Nephron progenitor cell (in vitro differentiated cells): ENCODE results near the gene SUFU.

Experiments used
- DNase-seq: peaks from one replicate; pipeline ENCODE4 v3.0.0; 2021
- H3K27ac Mint-ChIP-seq: 2 replicates; pipeline ENCODE4 v1.8.0; 2021; ENCODE audit warnings: mild to moderate bottlenecking, moderate library complexity, mixed read lengths
- H3K27me3 Mint-ChIP-seq: 2 replicates; pipeline ENCODE4 v1.8.0; 2021; ENCODE audit warnings: mild to moderate bottlenecking, low read depth, mixed read lengths; ENCODE audit not compliant: poor library complexity
- H3K36me3 Mint-ChIP-seq: 2 replicates; pipeline ENCODE4 v1.8.0; 2021; ENCODE audit warnings: low read depth, mixed read lengths
- H3K4me1 Mint-ChIP-seq: 2 replicates; pipeline ENCODE4 v1.8.0; 2021; ENCODE audit warnings: mixed read lengths
- H3K4me3 Mint-ChIP-seq: 2 replicates; pipeline ENCODE4 v1.8.0; 2021; ENCODE audit warnings: mild to moderate bottlenecking, moderate library complexity, mixed read lengths
- H3K9me3 Mint-ChIP-seq: 2 replicates; pipeline ENCODE4 v1.8.0; 2021; ENCODE audit warnings: mild to moderate bottlenecking, moderate library complexity, mixed read lengths
- CTCF ChIP-seq: fragments of 200-600 bp; sonication (generic); IDR thresholded peaks from 2 replicates; pipeline ENCODE4 v1.5.0; 2021; ENCODE audit warnings: antibody characterized with exemption

Gene SUFU

DNA sequence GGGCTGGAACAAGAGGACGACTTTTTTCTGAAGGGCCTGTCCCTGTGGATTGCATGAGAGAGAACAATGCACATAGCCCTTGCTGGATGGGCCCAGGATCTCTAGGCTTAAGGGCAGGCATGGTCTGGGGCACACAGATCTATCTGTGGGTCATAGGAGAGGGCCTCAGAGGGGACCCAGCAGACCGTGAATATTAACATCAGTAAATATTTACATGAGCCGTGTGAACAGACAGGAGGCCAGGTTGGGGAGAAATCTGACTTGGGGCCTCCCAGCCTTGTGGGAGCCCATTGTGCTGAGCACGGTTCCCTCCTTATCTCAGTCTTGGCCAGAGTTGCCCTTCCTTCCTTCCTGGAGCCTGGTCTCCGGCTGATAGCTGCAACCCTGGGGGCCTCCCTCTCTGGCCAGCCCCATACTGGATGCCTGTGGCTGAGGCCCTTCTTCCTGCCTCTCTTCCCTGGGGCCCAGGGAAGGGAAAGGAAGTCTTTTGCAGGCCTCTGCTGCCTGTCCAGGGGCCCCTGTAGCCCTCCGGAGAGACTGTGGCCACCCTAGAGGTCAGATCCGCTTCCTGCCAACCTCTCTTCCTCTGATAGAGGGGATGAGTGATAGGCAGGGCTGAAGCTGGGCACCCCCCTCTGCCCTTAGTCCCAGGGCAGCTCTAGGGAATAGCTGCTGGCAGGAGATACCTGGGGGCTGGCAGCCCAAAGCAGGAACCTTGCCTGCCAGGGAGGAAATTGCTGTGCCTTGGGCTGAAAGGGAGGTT, 96.0 kb downstream of the SUFU start:
- no peaks in the 10 kb centered on the region for H3K9me3 Mint-ChIP-seq
- TF ChIP-seq CTCF: no peak
- H3K27me3 Mint-ChIP-seq: no peaks in the 10 kb centered on the region
- H3K4me3 Mint-ChIP-seq: peak overlapping the region; percentile 50
- peaks cover 69% of the 10 kb centered on the region for H3K4me1 Mint-ChIP-seq
- peaks cover 34% of the 10 kb centered on the region for H3K36me3 Mint-ChIP-seq
- peak overlapping the region; percentile 93 for H3K27ac Mint-ChIP-seq
- DNase-seq: no peak

- no peak for DNase-seq
- Mint-ChIP-seq H3K4me1 (peaks cover 69% of the 10 kb centered on the region), H3K4me3 (no peak overlapping the region), H3K36me3 (peaks cover 29% of the 10 kb centered on the region), H3K27me3 (no peaks in the 10 kb centered on the region), H3K9me3 (no peaks in the 10 kb centered on the region), H3K27ac (peak overlapping the region; percentile 93)
- no peak for TF ChIP-seq CTCF
Observed at GRCh38 chr10:102600816-102601215, 97.0 kb downstream of the SUFU start.

- peaks cover 32% of the 10 kb centered on the region for H3K36me3 Mint-ChIP-seq
- H3K27me3 Mint-ChIP-seq: no peaks in the 10 kb centered on the region
- TF ChIP-seq CTCF: no peak
- DNase-seq: no peak
- no peaks in the 10 kb centered on the region for H3K9me3 Mint-ChIP-seq
- peak overlapping the region; percentile 11 for H3K4me3 Mint-ChIP-seq
- peak overlapping the region; percentile 93 for H3K27ac Mint-ChIP-seq
- H3K4me1 Mint-ChIP-seq: peaks cover 63% of the 10 kb centered on the region
Observed at GRCh38 chr10:102601639-102602038, 97.9 kb downstream of the SUFU start.

GRCh38 chr10:102602272-102603045, 98.7 kb downstream of the SUFU start:
- Mint-ChIP-seq H3K27me3 (no peaks in the 10 kb centered on the region), H3K4me3 (no peak overlapping the region), H3K36me3 (peaks cover 29% of the 10 kb centered on the region), H3K4me1 (peaks cover 55% of the 10 kb centered on the region), H3K9me3 (no peaks in the 10 kb centered on the region), H3K27ac (peak overlapping the region; percentile 81)
- no peak for DNase-seq
- no peak for TF ChIP-seq CTCF

DNA sequence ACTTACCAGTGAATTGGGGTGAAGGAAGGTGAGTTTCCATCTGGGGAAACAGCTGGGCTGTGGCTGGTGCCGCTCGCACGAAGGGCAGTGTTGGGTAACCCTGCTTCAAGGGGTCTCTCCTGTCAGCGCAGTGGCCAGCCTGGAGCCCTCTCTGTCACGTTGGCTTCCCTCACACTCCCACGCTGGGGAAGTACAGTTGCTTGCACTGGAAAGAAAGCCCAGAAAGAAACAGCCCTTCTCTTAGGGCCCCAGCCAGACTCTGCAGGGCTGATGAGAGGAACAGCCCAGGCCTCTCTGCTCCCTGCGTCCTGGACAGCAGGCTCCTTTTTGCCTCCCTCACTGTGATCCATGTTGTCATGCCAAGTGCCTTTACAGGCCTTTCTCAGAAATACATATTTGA, 100.2 kb downstream of the SUFU start:
- H3K4me1 Mint-ChIP-seq: peaks cover 46% of the 10 kb centered on the region
- no peak for TF ChIP-seq CTCF
- no peaks in the 10 kb centered on the region for H3K9me3 Mint-ChIP-seq
- peak overlapping the region; percentile 91 for H3K27ac Mint-ChIP-seq
- H3K27me3 Mint-ChIP-seq: no peaks in the 10 kb centered on the region
- peaks cover 19% of the 10 kb centered on the region for H3K36me3 Mint-ChIP-seq
- H3K4me3 Mint-ChIP-seq: no peak overlapping the region
- no peak for DNase-seq
